GM18499 (cell line): ENCODE data around the gene THSD4.
"Not testable (repeated sequence)": the region's sequence is repeated elsewhere in the genome, so short reads cannot be mapped to it uniquely, and the experiment has no call there.

Source experiments
- ATAC-seq: cut with Tn5 transposase; IDR thresholded peaks from one replicate; pipeline ENCODE4 v1.9.1; 2021; ENCODE audit warnings: moderate number of reproducible peaks; ENCODE audit not compliant: insufficient read depth, unreplicated experiment

Gene THSD4

DNA sequence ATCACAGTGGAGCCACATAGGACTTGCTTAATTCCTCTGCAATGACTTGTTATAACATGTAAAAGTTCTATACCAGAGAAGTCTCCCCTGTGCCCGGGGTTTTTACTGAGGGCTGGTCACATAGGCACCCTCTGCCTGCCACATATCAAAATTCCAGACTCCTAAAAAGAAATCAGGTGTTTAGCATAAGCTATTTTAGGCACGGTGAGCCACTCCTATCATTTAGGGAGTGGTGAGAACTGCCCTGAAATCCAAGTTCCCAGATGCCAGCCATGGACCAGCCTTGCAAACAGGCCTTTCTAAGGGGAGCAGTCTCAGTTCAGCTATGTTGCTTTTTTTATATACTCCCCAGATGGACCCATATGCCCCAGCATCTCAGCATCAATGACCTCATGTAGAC, 130.3 kb downstream of the THSD4 start:
- no peak for ATAC-seq

DNA sequence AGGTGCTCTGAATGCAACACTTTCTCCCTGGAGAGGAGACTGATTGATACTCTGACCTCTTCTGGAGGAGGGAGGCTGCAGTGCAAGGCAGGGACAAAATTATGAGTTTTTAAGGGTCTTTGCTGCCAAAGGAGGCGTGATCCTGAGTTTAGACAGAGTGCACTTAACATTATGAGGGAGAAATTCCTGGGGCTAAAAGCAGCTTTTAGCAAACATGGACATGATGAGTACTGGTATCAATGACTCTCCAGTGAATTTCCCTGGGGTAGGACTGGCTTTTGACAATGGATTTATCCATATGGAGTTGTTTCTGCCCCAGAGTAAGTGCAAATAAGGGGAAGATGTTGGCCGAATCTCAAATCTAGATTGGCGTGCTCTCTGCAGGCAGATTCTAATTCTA, 133.1 kb downstream of the THSD4 start:
- no peak for ATAC-seq

DNA sequence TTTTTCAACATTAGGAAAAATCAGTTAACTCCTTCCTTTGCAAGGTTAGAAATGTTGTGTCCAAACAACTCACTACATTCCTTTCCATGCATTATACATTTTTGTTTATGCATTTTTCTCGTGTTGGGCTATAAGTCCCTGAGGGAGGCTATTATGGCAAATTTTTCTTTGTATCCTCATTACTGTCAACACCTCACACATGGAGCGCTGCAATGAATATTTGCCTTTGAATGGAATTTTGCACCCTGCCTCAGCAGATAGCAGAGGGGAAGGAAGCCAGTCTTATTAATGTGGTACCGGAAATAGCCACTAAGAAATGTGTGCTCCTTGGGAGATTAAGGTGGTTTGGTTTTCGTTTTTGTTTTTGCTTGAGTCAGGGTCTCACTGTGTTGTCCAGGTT, 134.7 kb downstream of the THSD4 start:
- no peak for ATAC-seq

DNA sequence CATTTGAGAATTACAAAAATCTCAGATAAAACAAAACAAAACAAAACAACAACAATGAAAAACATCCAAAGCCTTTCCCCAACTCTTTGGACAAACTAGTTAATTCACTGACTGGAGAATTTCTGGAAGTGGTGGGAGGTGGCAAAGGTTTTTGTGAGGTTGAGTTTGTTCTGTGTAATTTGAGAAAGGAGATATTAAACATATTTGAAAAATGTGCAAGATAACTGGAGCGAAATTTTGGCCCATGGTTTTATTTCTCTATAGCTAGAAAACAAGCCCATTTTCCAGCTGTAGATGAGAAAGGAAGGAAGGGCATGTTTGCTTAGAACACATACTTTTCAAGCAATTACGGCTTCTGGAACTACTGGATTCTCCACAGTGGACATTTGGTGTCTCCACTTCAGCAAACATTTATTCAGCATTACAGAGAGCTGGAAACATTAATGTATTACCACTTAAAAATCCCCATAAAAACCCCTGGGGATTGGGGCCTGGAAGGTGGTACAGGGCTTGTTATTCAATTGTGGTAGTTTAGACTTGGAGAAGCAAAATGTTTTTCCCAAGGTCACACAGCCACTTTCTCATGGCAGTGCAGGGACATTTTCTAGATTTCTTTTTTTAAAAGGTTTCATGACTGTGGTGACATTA, 135.8 kb downstream of the THSD4 start:
- ATAC-seq, result no peak

DNA sequence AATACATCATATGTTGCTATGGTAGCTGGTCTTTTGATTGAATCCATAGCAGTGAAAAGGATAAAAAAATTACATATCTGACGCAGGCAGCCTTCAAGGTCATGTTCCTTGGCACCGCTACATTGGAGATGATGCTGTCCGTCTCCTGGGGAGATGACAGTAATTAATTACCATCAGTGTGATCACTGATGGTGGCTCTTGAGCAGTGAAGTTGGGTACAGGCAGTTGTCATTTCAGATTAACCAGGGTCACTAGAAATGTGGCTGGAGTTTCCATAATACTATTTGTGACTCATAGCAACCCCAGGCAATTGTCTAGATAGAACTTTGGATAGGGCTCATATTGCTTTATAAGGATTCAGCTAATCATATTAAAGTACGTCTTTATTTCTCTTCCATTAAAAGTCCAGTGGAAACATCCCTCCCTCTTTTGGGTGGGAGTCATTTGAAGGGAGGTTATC, 136.3 kb downstream of the THSD4 start:
- no peak for ATAC-seq

DNA sequence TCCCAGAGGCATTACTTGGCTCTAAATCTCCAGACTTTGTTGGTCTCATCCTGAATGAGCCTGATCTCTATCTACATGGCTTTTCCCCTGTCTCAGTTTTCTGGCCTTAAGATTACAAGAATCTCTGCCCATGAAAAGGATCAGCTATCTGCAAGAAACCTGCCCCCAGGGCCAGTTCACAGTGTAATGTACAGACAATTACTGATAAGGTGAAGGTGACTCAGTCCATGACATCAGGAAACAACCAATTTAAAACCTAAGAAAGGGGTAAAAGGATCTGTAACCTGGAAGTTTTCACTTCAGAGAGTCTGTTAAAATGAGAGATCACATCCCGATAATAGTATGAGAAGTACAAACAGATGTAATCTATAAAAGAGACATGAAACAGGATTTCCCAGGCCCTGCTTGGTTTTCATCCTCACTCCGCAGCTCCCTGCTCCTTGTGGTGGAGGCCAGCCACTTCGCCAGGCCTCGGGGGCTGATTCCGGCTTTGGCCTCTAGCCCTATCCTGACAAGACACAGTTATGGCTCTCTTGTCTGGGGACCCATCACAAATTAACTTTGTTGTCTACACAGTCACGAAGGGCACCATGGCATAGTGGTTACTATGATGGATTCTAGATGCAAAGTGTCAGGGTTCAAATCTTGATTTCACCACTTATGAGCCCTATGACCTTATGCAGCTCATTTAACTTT, 136.9 kb downstream of the THSD4 start:
- no peak for ATAC-seq

DNA sequence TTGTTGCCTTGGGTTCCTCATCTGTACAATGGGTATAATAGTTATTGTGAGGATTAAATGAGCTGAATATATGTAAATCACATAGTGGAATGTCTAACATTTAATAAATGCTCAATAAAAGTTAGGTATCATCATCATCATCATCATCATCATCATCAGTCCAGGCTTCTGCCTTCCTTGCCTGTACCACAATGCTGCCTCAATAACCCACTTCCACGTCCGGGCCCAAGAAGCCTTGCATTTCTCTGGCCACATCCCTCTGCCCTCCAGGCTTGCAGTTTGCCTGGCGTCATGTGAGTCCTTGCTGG, 137.4 kb downstream of the THSD4 start:
- no peak for ATAC-seq

DNA sequence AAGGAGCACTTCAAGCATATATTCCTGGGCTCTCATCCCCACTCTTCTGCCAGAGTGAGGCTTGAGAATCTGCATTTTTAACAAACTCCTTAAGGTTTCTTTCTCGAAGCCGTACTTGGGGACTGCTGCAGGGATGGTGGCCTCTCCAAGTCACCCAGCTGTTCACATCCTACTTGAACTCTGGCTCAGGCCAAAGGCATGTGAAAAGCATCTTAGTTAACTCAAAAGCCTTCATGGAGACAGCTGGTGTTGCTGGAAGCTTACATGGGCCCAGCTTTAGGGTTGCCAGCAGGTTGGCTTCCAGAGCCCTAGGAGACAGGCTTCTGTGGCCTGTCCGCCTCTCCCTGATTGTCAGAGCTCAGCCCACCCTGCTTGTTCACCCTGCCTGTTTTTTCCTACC, 139.2 kb downstream of the THSD4 start:
- no peak for ATAC-seq

DNA sequence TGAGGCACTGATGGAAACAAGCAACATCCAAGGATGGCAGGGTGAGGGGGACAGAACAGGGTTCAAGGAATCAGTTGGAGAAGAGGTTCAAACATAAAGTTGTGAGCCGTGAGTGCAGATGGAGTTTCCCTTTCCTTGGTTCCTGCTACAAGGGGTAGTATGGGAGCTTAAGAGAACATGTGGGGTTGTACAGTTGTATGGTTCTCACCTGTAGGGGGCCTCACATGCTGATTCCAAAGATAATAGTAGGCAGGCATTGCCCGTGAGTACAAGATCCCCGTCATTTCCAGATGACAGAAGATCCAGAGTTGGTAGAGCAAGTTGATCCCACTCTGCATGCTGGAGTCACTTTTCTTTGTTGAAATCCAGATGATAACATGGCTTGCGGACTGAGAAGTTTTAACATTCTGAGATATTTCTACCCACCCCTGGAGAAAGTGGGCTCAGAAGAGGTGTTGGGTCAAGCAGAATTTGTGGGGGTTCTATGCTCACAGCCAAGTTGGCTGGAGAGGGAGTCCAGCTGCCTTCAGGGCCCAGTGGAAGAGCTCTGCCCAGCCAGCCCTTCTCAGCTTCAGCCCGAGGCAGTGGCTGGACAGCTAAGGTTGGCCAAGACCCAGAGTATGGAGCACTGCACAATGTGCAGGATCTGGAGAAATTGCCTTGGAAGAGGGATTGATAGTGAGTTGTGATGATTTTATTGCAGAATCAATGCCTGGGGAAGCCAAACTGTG, 141.8 kb downstream of the THSD4 start:
- no peak for ATAC-seq

DNA sequence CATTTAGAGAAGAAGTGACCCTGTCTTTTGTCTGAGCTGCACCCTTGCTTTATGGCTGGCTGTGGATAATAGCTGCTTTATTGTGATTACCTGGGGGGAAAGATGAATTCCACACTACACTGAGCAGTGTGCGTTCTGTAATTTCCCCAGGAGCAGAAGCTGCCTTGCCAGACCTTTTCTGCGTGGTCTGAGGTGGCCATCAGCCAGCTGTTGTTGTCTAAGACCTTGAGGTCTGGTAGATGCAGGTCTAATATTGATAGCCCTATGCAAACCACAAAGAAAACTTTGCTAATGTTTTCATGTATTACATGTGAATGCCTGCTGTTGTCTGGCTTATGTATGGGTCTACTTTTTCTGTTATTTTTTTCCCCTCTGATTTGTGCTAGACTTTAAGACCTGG, 144.6 kb downstream of the THSD4 start:
- no peak for ATAC-seq

DNA sequence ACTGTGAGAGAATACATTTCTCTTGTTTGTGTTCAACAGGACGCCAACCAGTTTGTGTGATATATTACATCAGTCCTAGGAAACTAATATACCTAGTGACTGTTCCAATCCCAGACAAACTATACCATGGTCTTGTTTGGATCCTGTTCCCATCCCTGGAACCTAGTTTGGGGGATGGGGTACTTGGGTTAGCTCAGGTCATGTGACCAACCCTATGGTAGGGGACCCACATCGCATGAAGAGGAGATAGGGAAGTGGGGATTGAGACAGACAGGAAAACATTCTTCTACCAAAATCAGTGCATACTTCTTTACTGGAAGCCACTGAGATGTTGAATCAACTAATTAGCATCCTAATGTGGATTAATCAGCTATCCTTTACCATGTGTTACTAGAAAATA, 146.1 kb downstream of the THSD4 start:
- ATAC-seq, result no peak

DNA sequence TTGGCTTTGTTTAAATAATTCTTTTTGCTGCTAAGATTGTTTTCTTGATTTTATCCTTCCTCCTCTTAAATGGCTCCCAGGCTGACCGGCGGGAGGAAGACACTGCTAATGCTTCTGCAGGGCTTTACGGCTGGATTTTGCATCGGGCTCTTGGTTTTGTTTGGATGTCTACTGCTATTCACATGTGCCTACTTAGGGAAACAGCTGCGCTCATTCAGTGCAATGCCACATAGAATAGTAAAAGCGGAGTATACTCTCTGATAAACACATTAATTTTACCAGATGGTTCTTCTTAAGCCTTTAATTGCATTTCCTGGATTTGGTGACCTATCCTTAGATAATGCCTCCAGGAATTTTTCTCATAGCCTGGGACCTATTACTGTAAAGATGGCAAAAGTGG, 146.6 kb downstream of the THSD4 start:
- ATAC-seq, result no peak

DNA sequence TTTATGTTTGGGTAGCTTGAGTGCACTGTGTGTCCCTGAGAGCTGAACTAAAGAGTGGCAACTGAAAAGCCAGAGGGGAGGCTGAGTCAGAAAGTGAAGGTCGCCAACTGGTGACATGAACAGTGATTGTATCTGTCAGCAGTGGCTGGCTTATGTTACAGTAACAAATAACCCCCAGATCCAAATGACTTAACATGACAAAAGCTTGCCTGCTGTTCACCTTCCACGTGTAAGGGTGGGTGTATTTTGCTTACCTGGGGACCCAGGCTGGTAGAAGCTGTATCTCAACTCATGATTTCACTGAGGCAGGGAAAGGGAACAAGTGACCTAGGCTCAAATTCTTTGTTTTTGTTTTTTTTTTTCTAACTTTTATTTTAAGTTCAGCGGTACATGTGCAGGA, 147.3 kb downstream of the THSD4 start:
- ATAC-seq, result no peak

DNA sequence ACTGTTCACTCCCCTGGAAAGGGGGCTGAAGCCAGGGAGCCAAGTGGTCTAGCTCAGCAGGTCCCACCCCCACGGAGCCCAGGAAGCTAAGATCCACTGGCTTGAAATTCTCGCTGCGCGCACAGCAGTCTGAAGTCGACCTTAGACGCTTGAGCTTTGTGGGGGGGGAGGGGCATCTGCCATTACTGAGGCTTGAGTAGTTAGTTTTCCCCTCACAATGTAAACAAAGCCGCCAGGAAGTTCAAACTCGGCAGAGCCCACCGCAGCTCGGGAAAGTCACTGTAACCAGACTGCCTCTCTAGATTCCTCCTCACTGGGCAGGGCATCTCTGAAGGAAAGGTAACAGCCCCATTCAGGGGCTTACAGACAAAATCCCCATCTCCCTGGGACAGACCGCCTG, 150.3 kb downstream of the THSD4 start:
- ATAC-seq, result not testable (repeated sequence)

DNA sequence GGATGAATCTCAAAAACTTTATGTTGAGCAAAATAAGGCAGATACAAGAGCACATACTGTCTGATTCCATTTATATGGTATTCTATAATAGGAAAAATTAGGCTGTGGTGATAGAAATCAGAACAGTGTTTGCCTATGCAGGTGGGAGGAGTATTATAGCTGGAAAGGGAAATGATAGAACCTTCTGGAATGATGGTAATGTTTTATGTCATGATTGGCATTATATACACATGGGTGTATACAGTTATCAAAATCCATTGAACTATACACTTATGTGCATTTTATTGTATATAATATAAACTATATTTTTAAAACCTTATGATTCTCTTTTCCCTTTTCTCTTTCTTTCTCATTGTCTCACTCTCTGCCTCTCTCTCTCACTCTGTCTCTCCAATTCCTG, 156.1 kb downstream of the THSD4 start:
- no peak for ATAC-seq

DNA sequence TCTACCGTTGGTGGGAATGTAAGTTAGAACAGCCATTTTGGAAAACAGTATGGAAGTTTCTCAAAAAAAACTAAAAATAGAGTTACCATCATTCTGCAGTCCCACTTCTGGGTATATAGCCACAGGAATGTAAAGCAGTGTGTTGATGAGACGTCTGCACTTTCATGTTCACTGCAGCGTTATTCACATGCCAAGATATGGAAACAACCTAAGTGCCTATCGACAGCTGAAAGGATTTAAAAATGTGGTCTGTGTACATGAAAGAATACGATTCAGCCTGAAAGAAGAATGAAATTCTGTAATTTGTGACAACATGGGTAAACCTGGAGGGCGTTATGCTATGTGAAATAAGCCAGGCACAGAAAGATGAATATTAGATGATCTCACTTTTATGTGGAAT, 157.7 kb downstream of the THSD4 start:
- ATAC-seq, result no peak

DNA sequence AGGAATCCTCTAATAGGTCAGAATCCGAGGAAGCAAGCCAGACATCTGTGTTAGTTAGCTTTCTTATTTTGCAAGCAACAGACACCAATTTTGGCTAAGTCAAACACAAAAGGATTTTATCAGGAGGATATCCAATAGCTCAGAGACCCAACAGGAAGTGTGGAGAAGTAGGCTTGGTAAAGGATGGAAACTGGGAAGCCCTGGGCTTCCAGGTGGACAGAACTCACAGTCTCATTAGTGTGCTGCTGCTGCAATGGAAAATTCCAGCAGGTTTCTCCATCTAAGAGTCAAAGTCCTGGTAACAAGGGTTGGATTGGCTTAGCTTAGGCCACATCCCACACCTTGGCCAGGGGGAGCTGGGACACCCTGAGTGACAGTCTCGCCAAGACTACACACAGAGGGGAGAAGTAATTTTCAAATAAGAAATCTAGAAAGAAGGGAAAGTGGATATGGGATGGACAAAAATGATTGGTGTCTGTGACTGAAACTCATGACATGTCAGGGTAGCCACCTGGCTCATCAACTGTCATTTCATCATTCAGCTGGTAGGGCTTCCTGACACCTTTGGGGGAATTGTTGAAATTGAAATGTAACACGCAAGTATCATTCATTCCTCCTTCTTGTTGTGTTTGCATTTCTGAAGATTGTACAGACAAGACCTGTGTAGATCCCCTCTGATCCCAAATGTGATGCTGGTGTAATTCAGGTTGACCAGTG, 158.6 kb downstream of the THSD4 start:
- ATAC-seq, result no peak

DNA sequence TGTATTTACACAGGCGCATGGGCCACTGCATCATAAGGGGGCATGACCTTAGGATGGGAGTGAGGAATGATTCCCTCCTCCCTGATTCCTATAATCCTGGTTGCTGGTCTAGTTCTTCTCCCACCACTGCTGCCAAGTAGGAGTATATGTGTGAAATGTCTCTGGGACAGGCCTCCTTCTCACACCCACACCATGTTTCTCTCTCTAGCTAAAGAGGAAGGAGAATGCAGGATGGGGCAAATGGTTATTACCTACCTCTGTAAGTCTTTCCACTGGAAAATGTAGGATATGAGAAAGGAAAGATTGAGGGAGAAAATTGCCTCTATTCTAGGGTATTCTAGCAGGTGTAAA, 159.2 kb downstream of the THSD4 start:
- no peak for ATAC-seq

DNA sequence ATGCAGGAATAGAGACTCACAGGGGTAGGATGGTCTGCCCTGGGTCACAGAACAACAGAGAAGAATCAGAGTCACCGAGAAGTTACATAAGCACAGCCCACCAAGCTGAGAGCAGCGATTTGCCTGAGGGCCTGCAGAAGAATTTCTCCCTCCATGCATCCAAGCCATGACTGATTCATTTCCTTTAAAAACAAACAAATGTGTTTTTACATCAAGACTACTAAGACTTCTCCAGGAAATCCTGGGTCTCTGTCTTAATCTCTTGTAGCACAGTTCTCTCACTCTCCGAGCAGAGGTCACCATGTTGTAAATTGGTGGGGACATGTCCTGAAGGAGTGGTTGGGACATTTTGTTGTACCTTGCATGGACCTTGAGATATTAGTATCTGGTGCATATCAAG, 159.8 kb downstream of the THSD4 start:
- ATAC-seq, result no peak

DNA sequence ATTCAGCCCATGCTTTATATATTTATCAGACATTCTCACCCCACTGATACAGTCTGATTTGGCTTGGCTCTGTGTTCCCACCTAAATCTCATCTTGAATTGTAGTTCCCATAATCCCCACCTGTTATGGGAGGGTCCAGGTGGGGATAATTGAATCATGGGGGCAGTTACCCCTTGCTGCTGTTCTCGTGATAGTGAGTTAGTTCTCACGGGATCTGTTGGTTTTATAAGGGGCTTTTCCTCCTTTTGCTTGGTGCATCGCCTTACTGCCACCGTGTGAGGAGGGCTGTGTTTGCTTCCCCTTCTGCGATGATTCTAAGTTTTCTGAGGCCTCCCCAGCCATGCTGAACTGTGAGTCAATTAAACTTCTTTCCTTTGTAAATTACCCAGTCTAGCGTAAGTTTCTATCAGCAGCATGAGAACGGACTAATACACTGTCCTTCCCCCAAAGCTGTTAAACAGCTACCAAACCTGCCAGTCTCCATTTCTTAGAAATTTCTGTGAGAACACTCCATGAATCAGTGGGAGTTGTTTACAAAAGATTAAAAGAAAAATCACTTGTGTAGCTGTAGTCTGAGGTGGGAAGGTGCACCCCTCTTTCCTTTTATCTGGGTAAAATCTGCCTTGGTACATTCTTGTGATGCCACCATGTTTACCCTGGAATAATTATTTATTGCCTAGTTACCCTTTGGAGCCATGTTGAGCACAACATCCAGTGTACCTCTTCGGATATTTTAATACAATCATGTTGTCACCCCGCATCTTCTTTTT, 160.5 kb downstream of the THSD4 start:
- ATAC-seq, result no peak

DNA sequence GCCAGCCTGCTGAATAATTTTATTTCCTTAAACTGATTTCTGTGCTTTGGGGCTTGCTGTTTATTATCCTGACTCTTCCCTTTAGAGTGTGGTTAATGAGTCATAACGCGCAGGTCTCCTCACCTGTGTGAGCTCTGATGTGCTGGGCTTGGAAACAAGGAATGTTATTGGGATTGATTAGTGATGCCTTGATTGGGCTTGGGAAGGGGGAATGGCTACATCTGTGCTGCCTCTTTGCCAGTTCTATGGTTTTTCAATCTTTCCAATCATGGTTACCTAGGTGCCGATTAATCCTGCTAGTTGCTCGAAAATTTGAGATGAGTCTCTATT, 161.0 kb downstream of the THSD4 start:
- ATAC-seq, result no peak
